C4-2B (cell line): ENCODE results near the gene SURF1.
A peak's percentile ranks its signal among the peaks of the same experiment; 100 is the strongest.

Experiments used
- H3K27ac ChIP-seq: fragments of 450-650 bp; 2 replicates; pipeline ENCODE4 v1.5.1; 2017
- CTCF ChIP-seq: fragments of 450-650 bp; conservative IDR thresholded peaks from 2 replicates; pipeline ENCODE4 v1.5.1; 2017; ENCODE audit warnings: mild to moderate bottlenecking
- ZFX ChIP-seq: fragments of 450-650 bp; IDR thresholded peaks from 2 replicates; pipeline ENCODE4 v1.6.1; 2017

The SURF1 gene

GRCh38 chr9:133352635-133353340 lies 3.5 kb downstream of the SURF1 start:
- TF ChIP-seq CTCF, result no peak
- no peak overlapping the region for H3K27ac ChIP-seq

GRCh38 chr9:133351908-133352634 lies 4.2 kb downstream of the SURF1 start:
- peak; percentile 84 for TF ChIP-seq CTCF
- no peak for TF ChIP-seq ZFX
- H3K27ac ChIP-seq, result no peak overlapping the region; the same call in 1 of the 2 replicates

GRCh38 chr9:133351526-133351907 lies 4.8 kb downstream of the SURF1 start:
- no peak overlapping the region; the same call in 1 of the 2 replicates for H3K27ac ChIP-seq
- no peak for TF ChIP-seq ZFX

GRCh38 chr9:133349965-133350616 lies 6.2 kb downstream of the SURF1 start:
- H3K27ac ChIP-seq, result peak overlapping the region; percentile 95
- TF ChIP-seq ZFX (no peak), CTCF (no peak)

- no peak for TF ChIP-seq ZFX
- no peak for TF ChIP-seq CTCF
Observed at GRCh38 chr9:133348718-133349573, 7.3 kb downstream of the SURF1 start.

GRCh38 chr9:133347985-133348717 lies 8.1 kb downstream of the SURF1 start, which contains the start of the genes MED22 and RPL7A:
MED22 (minus strand) TSS chr9:133348131; CDS start chr9:133346662, 1,469 bp downstream.
RPL7A (plus strand) TSS chr9:133348218; CDS start chr9:133348244, 26 bp downstream.
- H3K27ac ChIP-seq, result peak within 1 kb of the TSS; percentile 95

More at GRCh38 chr9:133348718-133349573, 7.3 kb downstream of the SURF1 start:
- H3K27ac ChIP-seq, result peak overlapping the region; percentile 95

More at GRCh38 chr9:133347985-133348717, 8.1 kb downstream of the SURF1 start, which contains the start of the genes MED22 and RPL7A:
- TF ChIP-seq CTCF, result no peak
- TF ChIP-seq ZFX, result peak; percentile 59
